H9 (cell line): Measurements from ENCODE around the gene MRC2. TPM values are rescaled to one million over a fixed set of nuclear protein-coding genes. Genes with fewer than 3 reads are reported as not detected.

Source experiments
- DNase-seq: peaks from one replicate; pipeline ENCODE4 v3.0.0-alpha.2; 2017
- H2AFZ ChIP-seq: one replicate; pipeline ENCODE4 v1.6.1; 2013; ENCODE audit warnings: mild to moderate bottlenecking, low read length, control low read depth, moderate library complexity
- H2AK5ac ChIP-seq: 2 replicates; pipeline ENCODE4 v1.6.1; 2013; ENCODE audit warnings: low read length, control low read depth, mixed read lengths; ENCODE audit not compliant: insufficient read length
- H2BK120ac ChIP-seq: one replicate; pipeline ENCODE4 v1.6.1; 2013; ENCODE audit warnings: low read depth, mild to moderate bottlenecking, low read length, control low read depth, inconsistent platforms; ENCODE audit not compliant: poor library complexity, severe bottlenecking
- H2BK12ac ChIP-seq: 2 replicates; pipeline ENCODE4 v1.6.1; 2013; ENCODE audit warnings: low read length, control low read depth, mixed read lengths, low read depth; ENCODE audit not compliant: insufficient read length
- H2BK15ac ChIP-seq: 2 replicates; pipeline ENCODE4 v1.6.1; 2013; ENCODE audit warnings: low read depth, low read length, control low read depth
- H2BK20ac ChIP-seq: one replicate; pipeline ENCODE4 v1.6.1; 2013; ENCODE audit warnings: low read depth, mild to moderate bottlenecking, low read length, control low read depth, inconsistent platforms; ENCODE audit not compliant: poor library complexity, severe bottlenecking
- H2BK5ac ChIP-seq: 2 replicates; pipeline ENCODE4 v1.6.1; 2013; ENCODE audit warnings: low read length, control low read depth, mixed read lengths; ENCODE audit not compliant: insufficient read length
- H3K14ac ChIP-seq: 2 replicates; pipeline ENCODE4 v1.6.1; 2013; ENCODE audit warnings: low read length, control low read depth; ENCODE audit not compliant: insufficient read depth
- H3K18ac ChIP-seq: 2 replicates; pipeline ENCODE4 v1.6.1; 2013; ENCODE audit warnings: low read depth, mild to moderate bottlenecking, mixed read lengths, low read length, control low read depth; ENCODE audit not compliant: insufficient read length
- H3K23ac ChIP-seq: 2 replicates; pipeline ENCODE4 v1.6.1; 2013; ENCODE audit warnings: low read length, control low read depth, mixed read lengths, low read depth; ENCODE audit not compliant: insufficient read length
- H3K23me2 ChIP-seq: 2 replicates; pipeline ENCODE4 v1.6.1; 2013; ENCODE audit warnings: low read depth, mild to moderate bottlenecking, mixed read lengths, low read length, control low read depth; ENCODE audit not compliant: insufficient read length, poor library complexity, severe bottlenecking
- H3K27ac ChIP-seq: 2 replicates; pipeline ENCODE4 v1.5.1; 2013; ENCODE audit warnings: low read length, control low read depth, mixed read lengths, low read depth; ENCODE audit not compliant: insufficient read length
- H3K27me3 ChIP-seq: 2 replicates; pipeline ENCODE4 v1.6.1; 2013; ENCODE audit warnings: low read length, control low read depth, inconsistent platforms; ENCODE audit not compliant: insufficient read depth
- H3K4ac ChIP-seq: 2 replicates; pipeline ENCODE4 v1.6.1; 2013; ENCODE audit warnings: low read depth, mild to moderate bottlenecking, control low read depth, inconsistent platforms, low read length, moderate library complexity
- H3K4me1 ChIP-seq: 2 replicates; pipeline ENCODE4 v1.6.1; 2013; ENCODE audit warnings: low read length, control low read depth, inconsistent platforms; ENCODE audit not compliant: insufficient read depth
- H3K4me2 ChIP-seq: 2 replicates; pipeline ENCODE4 v1.6.1; 2013; ENCODE audit warnings: low read length, control low read depth, mixed read lengths; ENCODE audit not compliant: insufficient read length, insufficient read depth
- H3K56ac ChIP-seq: 2 replicates; pipeline ENCODE4 v1.6.1; 2013; ENCODE audit warnings: low read depth, mild to moderate bottlenecking, mixed read lengths, low read length, control low read depth; ENCODE audit not compliant: insufficient read length
- H3K79me1 ChIP-seq: 2 replicates; pipeline ENCODE4 v1.6.1; 2013; ENCODE audit warnings: low read depth, mild to moderate bottlenecking, moderate library complexity, low read length, control low read depth, inconsistent platforms; ENCODE audit not compliant: insufficient read depth, poor library complexity, severe bottlenecking
- H3K79me2 ChIP-seq: 2 replicates; pipeline ENCODE4 v1.6.1; 2013; ENCODE audit warnings: low read length, control low read depth, inconsistent platforms; ENCODE audit not compliant: insufficient read depth
- H3K9ac ChIP-seq: 2 replicates; pipeline ENCODE4 v1.6.1; 2013; ENCODE audit warnings: low read length, control low read depth, mixed read lengths; ENCODE audit not compliant: insufficient read length; ENCODE audit errors: extremely low read depth
- H3K9me3 ChIP-seq: one replicate; pipeline ENCODE4 v1.6.1; 2013; ENCODE audit warnings: low read depth, low read length, inconsistent platforms; ENCODE audit not compliant: control insufficient read depth
- H3T11ph ChIP-seq: one replicate; pipeline ENCODE4 v1.6.1; 2013; ENCODE audit warnings: mild to moderate bottlenecking, low read length, control low read depth, inconsistent platforms
- H4K20me1 ChIP-seq: one replicate; pipeline ENCODE4 v1.6.1; 2013; ENCODE audit not compliant: control insufficient read depth, insufficient read length, insufficient read depth
- H4K5ac ChIP-seq: 2 replicates; pipeline ENCODE4 v1.6.1; 2013; ENCODE audit warnings: low read depth, mild to moderate bottlenecking, mixed read lengths, low read length, control low read depth; ENCODE audit not compliant: insufficient read length
- H4K8ac ChIP-seq: replicated peaks from 2 replicates; pipeline ENCODE4 v1.6.1; 2013; ENCODE audit warnings: low read length, control low read depth, mixed read lengths, low read depth; ENCODE audit not compliant: insufficient read length
- H4K91ac ChIP-seq: 2 replicates; pipeline ENCODE4 v1.6.1; 2013; ENCODE audit warnings: low read depth, mild to moderate bottlenecking, moderate library complexity, mixed read lengths, low read length, control low read depth; ENCODE audit not compliant: insufficient read length
- H3K27ac Mint-ChIP-seq, 3 experiments: 2 replicates in 2 of 3; 3 replicates in 1 of 3; pipeline ENCODE4 v1.8.0; 2020 to 2021; ENCODE audit warnings: mixed read lengths in 3 of 3, mild to moderate bottlenecking in 1 of 3, moderate library complexity in 1 of 3
- H3K27me3 Mint-ChIP-seq: 2 replicates; pipeline ENCODE4 v1.8.0; 2021; ENCODE audit warnings: low read depth, mild to moderate bottlenecking, moderate library complexity, mixed read lengths
- H3K36me3 Mint-ChIP-seq, 3 experiments: 2 replicates in 2 of 3; 3 replicates in 1 of 3; pipeline ENCODE4 v1.8.0; 2020 to 2021; ENCODE audit warnings: low read depth in 3 of 3, mixed read lengths in 3 of 3; ENCODE audit not compliant: insufficient read depth in 1 of 3
- H3K4me1 Mint-ChIP-seq, 2 experiments: 2 replicates each; pipeline ENCODE4 v1.8.0; 2020; ENCODE audit warnings: mixed read lengths in 2 of 2
- H3K4me3 Mint-ChIP-seq, 2 experiments: 2 replicates in 1 of 2; 3 replicates in 1 of 2; pipeline ENCODE4 v1.8.0; 2020 to 2021; ENCODE audit warnings: mild to moderate bottlenecking in 2 of 2, mixed read lengths in 2 of 2, moderate library complexity in 1 of 2
- H3K9me3 Mint-ChIP-seq, 2 experiments: 2 replicates in 1 of 2; 3 replicates in 1 of 2; pipeline ENCODE4 v1.8.0; 2020; ENCODE audit warnings: mild to moderate bottlenecking in 2 of 2, mixed read lengths in 2 of 2, moderate library complexity in 1 of 2
- CTCF ChIP-seq: fragments of 200-600 bp; sonication (generic); conservative IDR thresholded peaks from 3 replicates; pipeline ENCODE4 v1.8.0; 2021; ENCODE audit warnings: antibody characterized with exemption, mild to moderate bottlenecking
- WGBS: extraction: QIAGEN DNeasy Blood & Tissue Kit; methylation state at CpG from one replicate; pipeline ENCODE4 v1.1.7; 2013; ENCODE audit warnings: missing lambda C conversion rate, low lambda C conversion rate, mixed read lengths; ENCODE audit not compliant: insufficient read length; ENCODE audit errors: extremely low coverage; 5-methylcytosine and 5-hydroxymethylcytosine counted together
- total RNA-seq: library from RNA; stranded (reverse); gene quantifications from 2 replicates; pipeline ENCODE4 v1.2.1, GENCODE V29; 2021

The MRC2 gene
- total RNA-seq, 1 experiment from 2014 or later = 18.7 TPM

- Histone ChIP-seq H2BK120ac (no peak overlapping the region), H4K20me1 (no peaks in the 10 kb centered on the region), H3K9ac (no peak overlapping the region), H3K23me2 (no peaks in the 10 kb centered on the region), H3K79me2 (no peaks in the 10 kb centered on the region), H3T11ph (no peak overlapping the region), H3K4me1 (peaks cover 3% of the 10 kb centered on the region; the same call in 1 of the 2 replicates), H3K4me2 (no peak overlapping the region), H3K18ac (no peak overlapping the region), H3K27me3 (no peaks in the 10 kb centered on the region), H4K5ac (no peak overlapping the region), H2BK5ac (no peak overlapping the region), H3K23ac (no peak overlapping the region), H2AFZ (no peak overlapping the region), H3K9me3 (no peaks in the 10 kb centered on the region), H2BK12ac (no peak overlapping the region), H3K14ac (no peak overlapping the region), H4K8ac (no peak overlapping the region), H4K91ac (no peak overlapping the region), H2AK5ac (no peak overlapping the region), H3K27ac (no peak overlapping the region), H2BK20ac (no peak overlapping the region), H3K4ac (no peak overlapping the region), H3K79me1 (no peaks in the 10 kb centered on the region), H3K56ac (no peak overlapping the region), H2BK15ac (no peak overlapping the region)
- DNase-seq = no peak
- H3K27ac Mint-ChIP-seq = no peak overlapping the region
- H3K9me3 Mint-ChIP-seq = no peaks in the 10 kb centered on the region
- H3K27me3 Mint-ChIP-seq = peaks cover 4% of the 10 kb centered on the region
- no peak overlapping the region for H3K4me3 Mint-ChIP-seq
- no peaks in the 10 kb centered on the region for H3K36me3 Mint-ChIP-seq
- peaks cover 21% of the 10 kb centered on the region in 2 experiments for H3K4me1 Mint-ChIP-seq
- no CpG with 5 or more reads among the region's 1 CpG for WGBS
- no peak for TF ChIP-seq CTCF
Measured at GRCh38 chr17:62719586-62719985, 92.1 kb downstream of the MRC2 start.
